DMS79 (cell line): ENCODE measurements around the gene ARFIP2.

Experiments
- DNase-seq: peaks from one replicate; lab custom pipeline; 2025; lab: John Stamatoyannopoulos, UW

Gene ARFIP2

GRCh38 chr11:6481924-6482275 is 769 bp upstream of the ARFIP2 start:
- DNase-seq = no peak

GRCh38 chr11:6480299-6480914 is 724 bp downstream of the ARFIP2 start:
- DNase-seq = no peak

- no peak for DNase-seq
Observed at GRCh38 chr11:6476571-6476970, 4.6 kb downstream of the ARFIP2 start.

- DNase-seq = no peak
Observed at GRCh38 chr11:6475936-6476335, 5.2 kb downstream of the ARFIP2 start.

GRCh38 chr11:6474806-6475500 is 6.2 kb downstream of the ARFIP2 start:
- DNase-seq = no peak

GRCh38 chr11:6474413-6474792 is 6.7 kb downstream of the ARFIP2 start:
- no peak for DNase-seq

- peak; percentile 71 for DNase-seq
Observed at GRCh38 chr11:6473451-6474412, 7.4 kb downstream of the ARFIP2 start, which contains the start of gene TRIM3. TSS of gene TRIM3 (minus strand) at chr11:6473941. CDS start at chr11:6465695, 8,246 bp downstream.

GRCh38 chr11:6472934-6473333 is 8.2 kb downstream of the ARFIP2 start:
- DNase-seq = no peak

- DNase-seq = no peak
Observed at GRCh38 chr11:6469599-6469998, 11.5 kb downstream of the ARFIP2 start.

GRCh38 chr11:6468712-6469495 is 12.2 kb downstream of the ARFIP2 start:
- DNase-seq = no peak

GRCh38 chr11:6459099-6459450 is 22.1 kb downstream of the ARFIP2 start:
- no peak for DNase-seq

GRCh38 chr11:6458352-6459098 is 22.6 kb downstream of the ARFIP2 start:
- DNase-seq = no peak

GRCh38 chr11:6457581-6458320 is 23.4 kb downstream of the ARFIP2 start:
- DNase-seq = no peak

GRCh38 chr11:6456361-6457073 is 24.6 kb downstream of the ARFIP2 start:
- DNase-seq = no peak

- no peak for DNase-seq
Observed at GRCh38 chr11:6455070-6455469, 26.1 kb downstream of the ARFIP2 start.

GRCh38 chr11:6453152-6453551 is 28.0 kb downstream of the ARFIP2 start:
- no peak for DNase-seq

GRCh38 chr11:6452219-6452618 is 28.9 kb downstream of the ARFIP2 start:
- DNase-seq = no peak

- no peak for DNase-seq
Observed at GRCh38 chr11:6448574-6448973, 32.6 kb downstream of the ARFIP2 start.

- no peak for DNase-seq
Observed at GRCh38 chr11:6443269-6444003, 37.7 kb downstream of the ARFIP2 start.
